Body of pancreas (tissue), 4 donors: Measurements from ENCODE around the gene NOB1. TPM values are rescaled to one million over a fixed set of nuclear protein-coding genes. Genes with fewer than 3 reads are reported as not detected.
A peak's percentile ranks its signal among the peaks of the same experiment; 100 is the strongest.

Experiments
- ATAC-seq: fragments of 150-250 bp; one replicate; pipeline ENCODE4 v1.9.1; 2016
- DNase-seq, 4 donors: peaks; one replicate each; pipeline ENCODE4 v3.0.0-alpha.2; 2019
- H3K27ac ChIP-seq, 4 donors: fragments of 200-600 bp; sonication (generic); 1 replicate in 3 of 4; 2 replicates in 1 of 4; pipeline versions ENCODE4 v1.5.1 to v1.6.1; 2016 to 2019; ENCODE audit warnings: mild to moderate bottlenecking in 1 of 4, mixed read lengths in 1 of 4, moderate library complexity in 1 of 4
- H3K27me3 ChIP-seq, 2 donors: fragments of 200-600 bp; sonication (generic); one replicate each; pipeline ENCODE4 v1.6.0; 2016; ENCODE audit warnings: mild to moderate bottlenecking in 1 of 2
- H3K36me3 ChIP-seq, 2 donors: fragments of 200-600 bp; sonication (generic); replicated peaks in 1 of 2; 2 replicates each; pipeline ENCODE4 v1.5.1; 2016; ENCODE audit warnings: low read depth in 2 of 2; ENCODE audit not compliant: insufficient read depth in 1 of 2
- H3K4me1 ChIP-seq: fragments of 200-600 bp; sonication (generic); one replicate; pipeline ENCODE4 v1.6.0; 2016
- H3K4me3 ChIP-seq, 2 donors: fragments of 200-600 bp; sonication (generic); 1 replicate in 1 of 2; 2 replicates in 1 of 2; pipeline ENCODE4 v1.5.1; 2016 to 2019
- H3K9me3 ChIP-seq, 3 donors: fragments of 200-600 bp; sonication (generic); 1 replicate in 2 of 3; 2 replicates in 1 of 3; pipeline ENCODE4 v1.5.1; 2016
- CTCF ChIP-seq, 7 experiments: fragments of 450-650 bp in 4 of 7; fragments of 200-600 bp in 3 of 7; sonication (generic) in 3 of 7; IDR thresholded peaks; one replicate each; pipeline ENCODE4 v1.5.1; 2016 to 2019; ENCODE audit warnings: antibody characterized with exemption in 7 of 7
- POLR2A ChIP-seq, 3 donors: fragments of 450-650 bp; IDR thresholded peaks; one replicate each; pipeline ENCODE4 v1.6.1; 2016; ENCODE audit warnings: antibody characterized with exemption in 3 of 3, mild to moderate bottlenecking in 2 of 3
- WGBS, 2 donors: methylation state at CpG; one replicate each; pipeline ENCODE4 v1.1.5; 2017; 5-methylcytosine and 5-hydroxymethylcytosine counted together
- intact Hi-C: fragments of 100-400 bp; cut with DNase I; formaldehyde crosslinking; loops from one replicate; pipeline ENCODE4 v1.15.1; 2023
- total RNA-seq, 2 donors: library from RNA; depleted of rRNA; stranded (reverse); fragments of >200 nt; gene quantifications; one replicate each; pipeline ENCODE4 v1.1.0, GENCODE V29; 2016

Gene NOB1
- total RNA-seq, 2 donors from 2014 or later, result 28.0 to 69.0 TPM

- TF ChIP-seq CTCF (IDR thresholded peaks at IDR 0.05) (no peak), POLR2A (IDR thresholded peaks at IDR 0.05) (no peak)
- no peaks in the 10 kb centered on the region for H3K9me3 ChIP-seq
- intact Hi-C loops, result no loop called here
- DNase-seq, result no peak
- ATAC-seq, result no peak
- H3K4me1 ChIP-seq, result peaks cover 3% of the 10 kb centered on the region
- 84 to 89% methylated on average over 9 to 10 of the region's 10 CpGs for WGBS, 2 donors
- no peaks in the 10 kb centered on the region for H3K27me3 ChIP-seq
- H3K36me3 ChIP-seq, result no peaks in the 10 kb centered on the region
- no peak overlapping the region for H3K27ac ChIP-seq
- no peak overlapping the region for H3K4me3 ChIP-seq
These were observed 33.8 kb downstream of the NOB1 start for GRCh38 chr16:69720822-69721430.

- Histone ChIP-seq H3K4me1 (peaks cover 9% of the 10 kb centered on the region), H3K9me3 (no peaks in the 10 kb centered on the region), H3K27me3 (no peaks in the 10 kb centered on the region), H3K4me3 (no peak overlapping the region), H3K36me3 (no peaks in the 10 kb centered on the region), H3K27ac (no peak overlapping the region)
- intact Hi-C loops, result no loop called here
- DNase-seq (no peak), ATAC-seq (no peak)
- 83 to 84% methylated on average over 10 of the region's 10 CpGs for WGBS, 2 donors
- TF ChIP-seq POLR2A (IDR thresholded peaks at IDR 0.05) (no peak), CTCF (IDR thresholded peaks at IDR 0.05) (no peak)
These were observed 36.5 kb downstream of the NOB1 start for GRCh38 chr16:69718111-69718764.

GRCh38 chr16:69717066-69717465 lies 37.7 kb downstream of the NOB1 start:
- DNase-seq (no peak), ATAC-seq (no peak)
- Histone ChIP-seq H3K9me3 (no peaks in the 10 kb centered on the region), H3K36me3 (no peaks in the 10 kb centered on the region), H3K27me3 (no peaks in the 10 kb centered on the region), H3K4me3 (no peak overlapping the region), H3K4me1 (peaks cover 21% of the 10 kb centered on the region), H3K27ac (no peak overlapping the region)
- WGBS, 2 donors, result 88 to 93% methylated on average over 6 of the region's 6 CpGs
- intact Hi-C loops, result no loop called here
- TF ChIP-seq CTCF (IDR thresholded peaks at IDR 0.05), result no peak
- no peak for TF ChIP-seq POLR2A (IDR thresholded peaks at IDR 0.05)

GRCh38 chr16:69712914-69713581 lies 41.7 kb downstream of the NOB1 start:
- no peak for DNase-seq
- TF ChIP-seq CTCF (IDR thresholded peaks at IDR 0.05) (no peak), POLR2A (IDR thresholded peaks at IDR 0.05) (no peak)

More at GRCh38 chr16:69712914-69713581, 41.7 kb downstream of the NOB1 start:
- H3K4me1 ChIP-seq, result peaks cover 46% of the 10 kb centered on the region
- H3K4me3 ChIP-seq, result no peak overlapping the region
- H3K9me3 ChIP-seq, result no peaks in the 10 kb centered on the region
- no peaks in the 10 kb centered on the region for H3K27me3 ChIP-seq
- WGBS, 2 donors, result 86 to 91% methylated on average over 9 of the region's 9 CpGs
- peak overlapping the region in 1 of 4 donors; percentile 11 for H3K27ac ChIP-seq
- H3K36me3 ChIP-seq, result no peaks in the 10 kb centered on the region
- intact Hi-C loops, result no loop called here
- ATAC-seq, result no peak
